Trophoblast cell (in vitro differentiated cells and primary cell): Measurements from ENCODE around the gene KRT14.
"Not testable (repeated sequence)": the region's sequence is repeated elsewhere in the genome, so short reads cannot be mapped to it uniquely, and the experiment has no call there.

Experiments used
- DNase-seq, 2 donors: peaks; one replicate each; pipeline ENCODE4 v3.0.0-alpha.2; 2016
- H2AFZ ChIP-seq: 2 replicates; pipeline ENCODE4 v1.6.1; 2013; ENCODE audit warnings: low read length, moderate library complexity, mild to moderate bottlenecking; ENCODE audit not compliant: insufficient read depth, poor library complexity
- H2AK5ac ChIP-seq: 2 replicates; pipeline ENCODE4 v1.6.1; 2013; ENCODE audit warnings: mild to moderate bottlenecking, low read length
- H2BK120ac ChIP-seq: 2 replicates; pipeline ENCODE4 v1.6.1; 2013; ENCODE audit warnings: low read length, mild to moderate bottlenecking, moderate library complexity; ENCODE audit not compliant: insufficient read depth, poor library complexity
- H2BK12ac ChIP-seq: 2 replicates; pipeline ENCODE4 v1.6.1; 2013; ENCODE audit warnings: mild to moderate bottlenecking, low read length, moderate library complexity
- H2BK5ac ChIP-seq: 2 replicates; pipeline ENCODE4 v1.6.1; 2013; ENCODE audit warnings: low read length, low read depth, moderate library complexity, mild to moderate bottlenecking; ENCODE audit not compliant: poor library complexity
- H3K14ac ChIP-seq: 2 replicates; pipeline ENCODE4 v1.6.1; 2013; ENCODE audit warnings: mild to moderate bottlenecking, low read length
- H3K18ac ChIP-seq: 2 replicates; pipeline ENCODE4 v1.6.1; 2013; ENCODE audit warnings: mild to moderate bottlenecking, low read length
- H3K23ac ChIP-seq: 2 replicates; pipeline ENCODE4 v1.6.1; 2013; ENCODE audit warnings: low read length
- H3K27ac ChIP-seq: 2 replicates; pipeline ENCODE4 v1.5.1; 2013; ENCODE audit warnings: low read depth, mild to moderate bottlenecking, inconsistent platforms, low read length, moderate library complexity
- H3K27me3 ChIP-seq: 2 replicates; pipeline ENCODE4 v1.6.1; 2013; ENCODE audit warnings: inconsistent platforms, mild to moderate bottlenecking, low read length, moderate library complexity; ENCODE audit not compliant: insufficient read depth
- H3K36me3 ChIP-seq, 2 experiments: 1 replicate in 1 of 2; 2 replicates in 1 of 2; pipeline ENCODE4 v1.6.1; 2013; ENCODE audit warnings: low read length in 2 of 2, mild to moderate bottlenecking in 2 of 2, moderate library complexity in 1 of 2; ENCODE audit not compliant: insufficient read depth in 2 of 2, control insufficient read depth in 1 of 2
- H3K4ac ChIP-seq: 2 replicates; pipeline ENCODE4 v1.6.1; 2013; ENCODE audit warnings: low read depth, mild to moderate bottlenecking, low read length, moderate library complexity
- H3K4me1 ChIP-seq, 2 experiments: 1 replicate in 1 of 2; 2 replicates in 1 of 2; pipeline ENCODE4 v1.6.1; 2013; ENCODE audit warnings: low read length in 2 of 2, mild to moderate bottlenecking in 2 of 2, moderate library complexity in 1 of 2; ENCODE audit not compliant: insufficient read depth in 2 of 2, control insufficient read depth in 1 of 2
- H3K4me2 ChIP-seq: 2 replicates; pipeline ENCODE4 v1.6.1; 2013; ENCODE audit warnings: inconsistent platforms, mild to moderate bottlenecking, low read length, moderate library complexity
- H3K4me3 ChIP-seq: 2 replicates; pipeline ENCODE4 v1.5.1; 2013; ENCODE audit warnings: mild to moderate bottlenecking, low read depth, low read length, inconsistent platforms
- H3K79me1 ChIP-seq: one replicate; pipeline ENCODE4 v1.6.1; 2013; ENCODE audit warnings: low read length
- H3K79me2 ChIP-seq: 2 replicates; pipeline ENCODE4 v1.6.1; 2013; ENCODE audit warnings: low read length, mild to moderate bottlenecking; ENCODE audit not compliant: control insufficient read depth, insufficient read depth, poor library complexity
- H3K9ac ChIP-seq: 2 replicates; pipeline ENCODE4 v1.6.1; 2013; ENCODE audit warnings: mild to moderate bottlenecking, low read length
- H3K9me3 ChIP-seq: 2 replicates; pipeline ENCODE4 v1.6.1; 2013; ENCODE audit warnings: low read depth, mild to moderate bottlenecking, control low read depth, inconsistent platforms, low read length; ENCODE audit not compliant: insufficient read depth
- H4K12ac ChIP-seq: 2 replicates; pipeline ENCODE4 v1.6.1; 2013; ENCODE audit warnings: low read depth, mild to moderate bottlenecking, low read length, moderate library complexity
- H4K8ac ChIP-seq: 2 replicates; pipeline ENCODE4 v1.6.1; 2013; ENCODE audit warnings: low read depth, mild to moderate bottlenecking, low read length, moderate library complexity
- H4K91ac ChIP-seq: one replicate; pipeline ENCODE4 v1.6.1; 2013; ENCODE audit warnings: low read depth, mild to moderate bottlenecking, low read length, moderate library complexity
- WGBS: extraction: QIAGEN DNeasy Blood & Tissue Kit; methylation state at CpG from one replicate; pipeline ENCODE4 v1.1.7; 2013; ENCODE audit warnings: missing lambda C conversion rate; ENCODE audit not compliant: insufficient read length, insufficient coverage; ENCODE audit errors: extremely low coverage; 5-methylcytosine and 5-hydroxymethylcytosine counted together

Gene KRT14

GRCh38 chr17:41629316-41629715 lies 42.6 kb upstream of the KRT14 start:
- Histone ChIP-seq H3K9me3 (peaks cover 9% of the 10 kb centered on the region), H2BK120ac (no peak overlapping the region), H3K27ac (no peak overlapping the region), H2BK12ac (no peak overlapping the region), H3K79me1 (peaks cover 2% of the 10 kb centered on the region), H4K12ac (no peak overlapping the region), H4K91ac (no peak overlapping the region), H3K4me1 (peaks cover 3 to 5% of the 10 kb centered on the region in 2 experiments), H2BK5ac (no peak overlapping the region), H2AK5ac (no peak overlapping the region), H2AFZ (no peak overlapping the region), H3K27me3 (no peaks in the 10 kb centered on the region), H3K4ac (no peak overlapping the region), H3K9ac (no peak overlapping the region), H3K4me2 (no peak overlapping the region), H3K14ac (no peak overlapping the region), H3K23ac (no peak overlapping the region), H4K8ac (no peak overlapping the region), H3K79me2 (no peaks in the 10 kb centered on the region), H3K36me3 (no peaks in the 10 kb centered on the region), H3K18ac (no peak overlapping the region), H3K4me3 (no peak overlapping the region)
- no CpG with 5 or more reads among the region's 10 CpGs for WGBS
- DNase-seq = no peak

GRCh38 chr17:41628621-41629255 lies 42.0 kb upstream of the KRT14 start:
- H3K27ac ChIP-seq, H3K36me3 ChIP-seq, H3K4ac ChIP-seq, H3K14ac ChIP-seq, H3K18ac ChIP-seq, H2BK12ac ChIP-seq, H3K79me2 ChIP-seq, DNase-seq, H4K12ac ChIP-seq, H3K79me1 ChIP-seq, H2BK5ac ChIP-seq, H3K9me3 ChIP-seq, H3K23ac ChIP-seq, H2AK5ac ChIP-seq, H3K4me2 ChIP-seq, H2BK120ac ChIP-seq, H3K4me1 ChIP-seq, H3K4me3 ChIP-seq, H3K9ac ChIP-seq, H3K27me3 ChIP-seq, H2AFZ ChIP-seq, H4K8ac ChIP-seq, H4K91ac ChIP-seq: not testable (repeated sequence)
- no CpG with 5 or more reads among the region's 11 CpGs for WGBS

- not testable (repeated sequence) for H3K4me1 ChIP-seq, H3K36me3 ChIP-seq, H3K9me3 ChIP-seq, H3K4ac ChIP-seq, H2AFZ ChIP-seq, H3K18ac ChIP-seq, H3K79me2 ChIP-seq, H3K9ac ChIP-seq, H3K4me3 ChIP-seq, H4K91ac ChIP-seq, H2BK5ac ChIP-seq, H2BK120ac ChIP-seq, H2BK12ac ChIP-seq, H2AK5ac ChIP-seq, H3K4me2 ChIP-seq, H3K14ac ChIP-seq, H3K79me1 ChIP-seq, H3K27me3 ChIP-seq, H4K12ac ChIP-seq, H3K23ac ChIP-seq, H4K8ac ChIP-seq, H3K27ac ChIP-seq, DNase-seq
- WGBS = no CpG with 5 or more reads among the region's 1 CpG
These were observed 41.3 kb upstream of the KRT14 start for GRCh38 chr17:41628073-41628370.

- peaks cover 5% of the 10 kb centered on the region for H3K9me3 ChIP-seq
- no peak overlapping the region for H2BK12ac ChIP-seq
- no peak for DNase-seq
- no peak overlapping the region for H3K18ac ChIP-seq
- H3K4ac ChIP-seq = no peak overlapping the region
- no peak overlapping the region for H3K4me3 ChIP-seq
- no peak overlapping the region for H4K8ac ChIP-seq
- no peak overlapping the region for H3K14ac ChIP-seq
- no peak overlapping the region for H3K9ac ChIP-seq
- no peak overlapping the region for H2BK120ac ChIP-seq
- no peak overlapping the region for H2AFZ ChIP-seq
- no peaks in the 10 kb centered on the region for H3K27me3 ChIP-seq
- H3K36me3 ChIP-seq = no peaks in the 10 kb centered on the region
- peaks cover 12% of the 10 kb centered on the region for H3K79me1 ChIP-seq
- no peak overlapping the region for H3K23ac ChIP-seq
- no peak overlapping the region for H2BK5ac ChIP-seq
- H3K27ac ChIP-seq = no peak overlapping the region
- peaks cover 2% of the 10 kb centered on the region for H3K79me2 ChIP-seq
- no peak overlapping the region for H4K12ac ChIP-seq
- no peak overlapping the region for H2AK5ac ChIP-seq
- H3K4me1 ChIP-seq = peaks cover 10 to 15% of the 10 kb centered on the region in 2 experiments
- no CpG with 5 or more reads among the region's 23 CpGs for whole genome bisulfite sequencing
- no peak overlapping the region for H4K91ac ChIP-seq
- H3K4me2 ChIP-seq = no peak overlapping the region
These were observed 40.8 kb upstream of the KRT14 start for GRCh38 chr17:41627316-41628072.
